GM21381 (cell line): ENCODE data around the gene WWC2.
"Not testable (repeated sequence)": the region's sequence is repeated elsewhere in the genome, so short reads cannot be mapped to it uniquely, and the experiment has no call there.

Source experiments
- ATAC-seq: cut with Tn5 transposase; IDR thresholded peaks from one replicate; pipeline ENCODE4 v1.9.1; 2021; ENCODE audit warnings: mild to moderate bottlenecking, moderate library complexity; ENCODE audit not compliant: unreplicated experiment

The WWC2 gene

DNA sequence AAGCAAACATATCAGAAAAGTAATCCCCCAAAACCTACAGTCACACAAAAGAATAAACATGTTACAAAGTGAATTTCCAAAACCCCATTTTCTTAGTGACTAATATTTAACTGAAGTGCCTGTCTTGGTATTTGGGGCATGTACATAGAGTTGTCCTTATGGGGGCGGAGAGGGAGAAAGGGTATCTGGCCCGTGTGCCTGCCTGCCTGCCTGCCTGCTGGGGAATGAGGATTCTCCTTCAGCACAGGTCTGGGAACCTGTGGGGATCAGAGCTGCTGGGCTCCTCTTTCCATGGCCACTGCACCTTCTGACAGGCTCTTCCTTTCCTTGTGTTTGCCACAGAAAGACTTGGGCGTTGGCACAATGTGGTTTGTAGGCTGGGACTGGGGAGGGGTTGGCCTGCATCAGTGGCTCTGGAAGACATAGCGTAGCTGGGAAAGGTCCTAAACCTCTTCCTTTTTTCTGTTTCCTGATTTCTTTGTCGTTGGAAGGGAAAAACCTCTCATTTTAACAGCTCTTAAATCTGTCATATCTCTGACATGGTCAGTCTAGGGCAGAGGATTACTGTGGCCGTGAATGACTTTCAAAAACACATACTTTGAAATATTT is 94.8 kb downstream of the WWC2 start:
- ATAC-seq = not testable (repeated sequence)

GRCh38 chr4:183195534-183195933 is 96.5 kb downstream of the WWC2 start:
- ATAC-seq = no peak

GRCh38 chr4:183197140-183197539 is 98.1 kb downstream of the WWC2 start:
- no peak for ATAC-seq

DNA sequence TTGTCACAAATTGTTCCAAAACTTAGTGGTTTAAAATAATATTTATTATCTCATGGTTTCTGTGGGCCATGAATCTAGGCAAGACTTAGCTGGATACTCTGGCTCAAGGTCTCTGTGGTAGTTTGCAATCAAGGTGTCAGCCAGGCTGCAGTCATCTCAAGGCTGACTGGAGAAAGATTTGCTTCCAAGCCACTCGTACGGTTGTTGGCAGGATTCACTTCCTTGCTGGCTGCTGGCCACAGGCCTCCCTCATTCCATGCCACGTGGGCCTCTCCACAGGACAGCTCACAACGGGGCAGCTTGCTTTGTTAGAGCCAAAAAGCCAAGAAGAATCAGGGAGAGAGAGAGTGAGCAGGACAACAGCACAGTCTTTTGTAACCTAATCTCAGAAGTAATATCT is 101.4 kb downstream of the WWC2 start:
- no peak for ATAC-seq

- no peak for ATAC-seq
These were observed 102.3 kb downstream of the WWC2 start for GRCh38 chr4:183201331-183201730.

DNA sequence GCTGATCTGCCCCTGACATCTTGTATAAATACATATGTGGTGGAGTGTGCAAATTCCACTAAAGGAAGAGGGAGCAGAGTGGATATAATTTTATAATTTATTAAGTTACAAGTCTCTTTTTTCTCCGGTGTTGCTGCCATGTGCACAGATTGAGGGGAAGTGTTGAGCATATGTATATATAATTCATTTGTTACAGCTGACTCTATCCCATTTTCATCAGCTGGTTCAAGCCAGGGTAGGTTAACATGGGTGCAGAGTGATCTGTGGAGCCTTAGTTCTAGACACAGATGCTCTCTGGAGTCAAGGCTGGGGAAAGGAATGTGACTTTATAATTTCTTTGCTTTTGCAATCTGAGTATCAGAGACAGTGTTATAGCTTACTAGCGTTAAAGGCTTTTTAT is 103.5 kb downstream of the WWC2 start:
- no peak for ATAC-seq

DNA sequence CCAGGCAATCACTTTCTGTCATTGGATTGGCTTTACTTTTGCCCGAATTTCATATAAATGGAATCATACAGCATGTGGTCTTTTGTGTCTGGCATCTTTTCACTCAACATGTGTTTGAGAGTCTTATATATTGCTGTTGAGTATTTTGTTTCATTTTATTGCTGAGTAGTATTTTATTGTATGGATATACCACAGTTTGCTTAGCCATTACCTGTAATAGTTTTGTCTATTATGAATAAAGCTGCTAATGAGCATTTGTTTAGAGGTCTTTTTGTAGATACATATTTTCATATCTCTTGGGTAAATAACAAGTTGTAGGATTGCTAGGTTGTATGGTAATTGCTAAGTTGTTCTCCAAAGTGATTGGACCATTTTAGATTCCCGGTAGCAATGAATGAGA is 105.7 kb downstream of the WWC2 start:
- no peak for ATAC-seq

GRCh38 chr4:183205193-183205592 is 106.1 kb downstream of the WWC2 start:
- ATAC-seq = no peak

DNA sequence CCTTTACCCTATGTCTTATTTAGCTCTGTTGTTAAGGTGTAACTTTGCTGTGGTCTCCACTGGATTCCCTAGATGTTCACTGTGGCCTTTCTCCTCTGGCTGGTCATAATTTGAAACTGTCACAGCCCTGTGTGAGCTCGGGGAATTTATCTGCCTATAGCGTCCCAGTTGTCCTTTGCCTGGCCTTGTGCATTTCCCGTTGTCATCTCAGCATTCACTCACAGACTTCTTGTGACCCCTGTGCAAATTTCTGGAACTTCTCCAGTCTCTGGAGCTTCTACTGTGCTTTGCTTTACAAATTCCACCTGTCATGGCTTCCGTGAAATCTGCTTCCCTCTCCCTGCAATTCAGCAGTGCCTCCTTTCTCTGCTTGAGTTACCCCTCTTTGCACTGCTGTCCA is 106.7 kb downstream of the WWC2 start:
- no peak for ATAC-seq

- ATAC-seq = no peak
These were observed 112.5 kb downstream of the WWC2 start for GRCh38 chr4:183211533-183211932.

DNA sequence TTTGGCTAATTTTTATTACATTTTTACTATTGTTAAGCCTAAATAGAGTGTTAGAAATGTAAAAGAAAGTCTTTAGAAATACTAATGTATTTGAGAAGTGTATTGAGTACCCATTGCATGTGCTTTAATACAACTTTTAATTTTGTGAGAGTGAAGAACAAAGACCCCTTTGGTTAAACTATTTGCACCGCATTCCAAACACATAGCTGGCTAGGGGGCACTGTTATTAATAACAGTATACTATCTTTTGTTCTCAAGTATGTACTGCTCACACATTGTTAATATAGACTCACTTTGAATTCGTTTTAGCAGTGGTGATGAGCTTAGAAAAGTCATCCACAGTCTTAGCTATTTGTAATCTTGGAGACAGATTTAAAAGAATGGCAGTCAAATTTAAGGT is 114.9 kb downstream of the WWC2 start:
- no peak for ATAC-seq

DNA sequence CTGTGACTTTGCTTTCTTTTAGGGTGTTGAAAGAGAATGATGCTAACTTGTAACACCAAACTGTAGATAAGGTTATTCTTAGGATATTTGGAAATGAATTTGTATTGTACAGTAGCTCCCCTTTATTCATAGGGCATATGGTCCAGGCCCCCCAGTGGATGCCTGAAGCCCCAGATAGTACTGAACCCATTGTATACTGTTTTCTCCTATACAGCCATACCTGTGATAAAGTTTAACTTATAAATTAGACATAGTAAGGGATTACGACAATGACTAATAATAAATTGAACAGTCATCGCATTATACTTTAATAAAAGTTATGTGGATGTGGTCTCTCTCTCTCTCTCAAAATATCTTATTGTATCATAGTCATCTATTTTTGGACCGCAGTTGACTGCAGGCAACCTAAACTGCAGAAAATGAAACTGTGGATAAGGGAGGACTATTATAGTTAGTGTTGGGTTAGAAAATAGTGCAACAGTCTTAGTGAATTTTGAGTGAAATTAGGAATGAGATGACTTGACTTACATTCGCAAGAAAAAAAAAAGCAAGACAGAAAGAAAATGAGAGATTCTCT is 115.9 kb downstream of the WWC2 start:
- no peak for ATAC-seq

- no peak for ATAC-seq
These were observed 121.2 kb downstream of the WWC2 start for GRCh38 chr4:183220236-183220635.

GRCh38 chr4:183223053-183223452 is 124.0 kb downstream of the WWC2 start:
- no peak for ATAC-seq

DNA sequence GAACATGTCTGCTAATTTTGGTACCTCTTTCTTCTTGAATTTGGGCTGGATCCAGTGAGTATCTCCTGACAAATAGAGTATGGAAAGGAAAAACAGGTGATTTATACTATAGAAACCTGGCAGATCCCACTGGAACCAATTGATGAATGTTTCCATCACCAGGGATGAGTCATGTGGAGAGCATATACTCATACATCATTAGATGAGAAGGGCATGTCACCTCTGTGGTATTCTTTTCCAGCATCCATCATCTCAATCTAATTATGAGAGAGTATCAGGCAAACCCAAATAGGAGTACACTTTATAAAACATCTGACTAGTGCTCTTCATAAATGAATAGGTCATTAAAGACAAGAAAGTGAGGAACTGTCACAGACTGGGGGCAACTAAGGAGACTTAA is 130.3 kb downstream of the WWC2 start:
- ATAC-seq = no peak

GRCh38 chr4:183240581-183241321 is 141.7 kb downstream of the WWC2 start:
- no peak for ATAC-seq

- no peak for ATAC-seq
These were observed 142.2 kb downstream of the WWC2 start for GRCh38 chr4:183241322-183241640.

- ATAC-seq = no peak
These were observed 142.7 kb downstream of the WWC2 start for GRCh38 chr4:183241721-183242151.

DNA sequence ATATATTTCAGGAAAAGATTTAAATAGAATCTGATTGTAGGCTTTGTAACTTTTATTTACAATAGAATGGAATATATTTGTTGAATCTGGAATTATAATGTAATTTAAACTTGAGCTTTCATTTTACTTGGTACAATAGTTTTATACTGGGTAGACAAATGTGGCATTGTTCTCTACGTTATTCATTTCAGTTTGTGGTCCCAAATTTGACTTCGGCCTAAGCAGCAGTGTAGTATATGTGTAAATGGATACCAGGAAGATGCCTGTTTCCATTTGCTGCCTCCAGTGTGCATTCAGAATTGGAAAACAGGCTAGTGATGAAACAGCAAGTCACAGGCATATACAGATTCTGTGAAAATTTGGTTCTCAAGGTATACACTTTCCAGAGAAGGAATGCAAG is 143.2 kb downstream of the WWC2 start:
- ATAC-seq = no peak

GRCh38 chr4:183244019-183244418 is 145.0 kb downstream of the WWC2 start:
- no peak for ATAC-seq

- no peak for ATAC-seq
These were observed 145.4 kb downstream of the WWC2 start for GRCh38 chr4:183244506-183244905.

GRCh38 chr4:183248201-183248600 is 149.1 kb downstream of the WWC2 start:
- no peak for ATAC-seq

DNA sequence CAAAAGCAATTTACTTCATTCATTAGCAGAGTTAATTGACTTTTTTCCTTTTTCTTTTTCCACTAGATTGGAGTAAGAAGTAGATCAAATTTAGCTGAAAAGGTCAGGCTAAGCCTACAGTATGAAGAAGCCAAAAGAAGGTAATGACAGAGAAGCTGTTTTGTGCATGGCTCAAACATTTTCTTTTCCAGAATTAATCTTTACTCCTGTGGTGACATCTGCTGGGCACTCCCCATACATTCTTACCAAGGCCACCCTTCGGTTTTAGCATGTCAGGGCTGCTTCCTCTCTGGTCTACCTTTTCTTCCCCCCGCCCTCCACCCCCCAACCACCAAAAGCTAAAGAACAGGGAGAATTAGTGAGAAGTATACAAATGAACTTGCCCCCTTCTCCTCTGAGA is 150.8 kb downstream of the WWC2 start:
- ATAC-seq = no peak
